Measurements from ENCODE around the gene AVP. TPM values are rescaled to one million over a fixed set of nuclear protein-coding genes. Genes with fewer than 3 reads are reported as not detected.

AVP gene
- total RNA-seq, 1 experiment from 2014 or later, result not detected

GRCh38 chr20:3128275-3128984 is 43.9 kb upstream of the AVP start:
- H3K36me3 Mint-ChIP-seq (ENCODE audit: insufficient read depth in 1 of 3, low read depth in 3 of 3), result peaks cover 16 to 25% (median 21%) of the 10 kb centered on the region in 3 experiments
- no peak overlapping the region for H4K5ac ChIP-seq (ENCODE audit: insufficient read length, low read depth, low read length)
- no peaks in the 10 kb centered on the region for H3K79me1 ChIP-seq (ENCODE audit: insufficient read depth, low read depth, low read length, poor library complexity, severe bottlenecking)
- DNase-seq, result no peak
- no peak overlapping the region for H2BK15ac ChIP-seq (ENCODE audit: low read depth, low read length)
- H3K4me1 Mint-ChIP-seq, result no peaks in the 10 kb centered on the region
- H3T11ph ChIP-seq (ENCODE audit: low read length), result no peak overlapping the region
- no peak overlapping the region for H4K91ac ChIP-seq (ENCODE audit: insufficient read length, low read depth, low read length)
- no CpG with 5 or more reads among the region's 8 CpGs for WGBS (ENCODE audit: extremely low coverage, insufficient read length, low lambda C conversion rate)
- no peaks in the 10 kb centered on the region for H3K79me2 ChIP-seq (ENCODE audit: insufficient read depth, low read length)
- peaks cover 28 to 31% of the 10 kb centered on the region in 2 experiments for H3K9me3 Mint-ChIP-seq
- H3K9ac ChIP-seq (ENCODE audit: extremely low read depth, insufficient read length, low read length), result no peak overlapping the region
- no peaks in the 10 kb centered on the region for H3K23me2 ChIP-seq (ENCODE audit: insufficient read length, low read depth, low read length, poor library complexity, severe bottlenecking)
- no peak overlapping the region for H3K14ac ChIP-seq (ENCODE audit: insufficient read depth, low read length)
- no peak overlapping the region for H3K4me2 ChIP-seq (ENCODE audit: insufficient read depth, insufficient read length, low read length)
- H2BK20ac ChIP-seq (ENCODE audit: low read depth, low read length, poor library complexity, severe bottlenecking), result no peak overlapping the region
- H3K4me3 Mint-ChIP-seq, result no peak overlapping the region
- H4K8ac ChIP-seq (replicated peaks; ENCODE audit: insufficient read length, low read depth, low read length), result no peak overlapping the region
- H3K27ac ChIP-seq (ENCODE audit: insufficient read length, low read depth, low read length), result no peak overlapping the region
- H2BK12ac ChIP-seq (ENCODE audit: insufficient read length, low read depth, low read length), result no peak overlapping the region
- H3K23ac ChIP-seq (ENCODE audit: insufficient read length, low read depth, low read length), result no peak overlapping the region
- no peak overlapping the region for H3K56ac ChIP-seq (ENCODE audit: insufficient read length, low read depth, low read length)
- peaks cover 6% of the 10 kb centered on the region for H3K9me3 ChIP-seq (ENCODE audit: control insufficient read depth, low read depth, low read length)
- no peak overlapping the region for H2BK120ac ChIP-seq (ENCODE audit: low read depth, low read length, poor library complexity, severe bottlenecking)
- no peaks in the 10 kb centered on the region for H4K20me1 ChIP-seq (ENCODE audit: control insufficient read depth, insufficient read depth, insufficient read length)
- H2AFZ ChIP-seq (ENCODE audit: low read length), result no peak overlapping the region
- H2AK5ac ChIP-seq (ENCODE audit: insufficient read length, low read length), result no peak overlapping the region
- TF ChIP-seq, protein P1, sequence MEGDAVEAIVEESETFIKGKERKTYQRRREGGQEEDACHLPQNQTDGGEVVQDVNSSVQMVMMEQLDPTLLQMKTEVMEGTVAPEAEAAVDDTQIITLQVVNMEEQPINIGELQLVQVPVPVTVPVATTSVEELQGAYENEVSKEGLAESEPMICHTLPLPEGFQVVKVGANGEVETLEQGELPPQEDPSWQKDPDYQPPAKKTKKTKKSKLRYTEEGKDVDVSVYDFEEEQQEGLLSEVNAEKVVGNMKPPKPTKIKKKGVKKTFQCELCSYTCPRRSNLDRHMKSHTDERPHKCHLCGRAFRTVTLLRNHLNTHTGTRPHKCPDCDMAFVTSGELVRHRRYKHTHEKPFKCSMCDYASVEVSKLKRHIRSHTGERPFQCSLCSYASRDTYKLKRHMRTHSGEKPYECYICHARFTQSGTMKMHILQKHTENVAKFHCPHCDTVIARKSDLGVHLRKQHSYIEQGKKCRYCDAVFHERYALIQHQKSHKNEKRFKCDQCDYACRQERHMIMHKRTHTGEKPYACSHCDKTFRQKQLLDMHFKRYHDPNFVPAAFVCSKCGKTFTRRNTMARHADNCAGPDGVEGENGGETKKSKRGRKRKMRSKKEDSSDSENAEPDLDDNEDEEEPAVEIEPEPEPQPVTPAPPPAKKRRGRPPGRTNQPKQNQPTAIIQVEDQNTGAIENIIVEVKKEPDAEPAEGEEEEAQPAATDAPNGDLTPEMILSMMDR (conservative IDR thresholded peaks at IDR 0.05), result no peak
- no peak overlapping the region for H3K18ac ChIP-seq (ENCODE audit: insufficient read length, low read depth, low read length)
- no peak overlapping the region for H2BK5ac ChIP-seq (ENCODE audit: insufficient read length, low read length)
- H3K4me1 ChIP-seq (ENCODE audit: insufficient read depth, low read length), result no peaks in the 10 kb centered on the region
- no peak overlapping the region for H3K4ac ChIP-seq (ENCODE audit: low read depth, low read length)
- H3K27ac Mint-ChIP-seq, result no peak overlapping the region
- H3K27me3 ChIP-seq (ENCODE audit: insufficient read depth, low read length), result no peaks in the 10 kb centered on the region
- peaks cover 1% of the 10 kb centered on the region for H3K27me3 Mint-ChIP-seq (ENCODE audit: low read depth)

Measured in H9 (cell line).